Activated CD4-positive, alpha-beta T cell treated with anti-CD3 and anti-CD28 coated beads, Interleukin-2, amount 50 U/mL, for 24 hours (primary cell): ENCODE results near the gene GMPPB.
A peak's percentile ranks its signal among the peaks of the same experiment; 100 is the strongest.
"Not testable (repeated sequence)": the region's sequence is repeated elsewhere in the genome, so short reads cannot be mapped to it uniquely, and the experiment has no call there.

Source experiments
- DNase-seq, 2 donors: peaks; one replicate each; pipeline ENCODE4 v3.0.0-alpha.2; 2020; ENCODE audit warnings: low read depth in 1 of 2, low spot score in 1 of 2

The GMPPB gene

DNA sequence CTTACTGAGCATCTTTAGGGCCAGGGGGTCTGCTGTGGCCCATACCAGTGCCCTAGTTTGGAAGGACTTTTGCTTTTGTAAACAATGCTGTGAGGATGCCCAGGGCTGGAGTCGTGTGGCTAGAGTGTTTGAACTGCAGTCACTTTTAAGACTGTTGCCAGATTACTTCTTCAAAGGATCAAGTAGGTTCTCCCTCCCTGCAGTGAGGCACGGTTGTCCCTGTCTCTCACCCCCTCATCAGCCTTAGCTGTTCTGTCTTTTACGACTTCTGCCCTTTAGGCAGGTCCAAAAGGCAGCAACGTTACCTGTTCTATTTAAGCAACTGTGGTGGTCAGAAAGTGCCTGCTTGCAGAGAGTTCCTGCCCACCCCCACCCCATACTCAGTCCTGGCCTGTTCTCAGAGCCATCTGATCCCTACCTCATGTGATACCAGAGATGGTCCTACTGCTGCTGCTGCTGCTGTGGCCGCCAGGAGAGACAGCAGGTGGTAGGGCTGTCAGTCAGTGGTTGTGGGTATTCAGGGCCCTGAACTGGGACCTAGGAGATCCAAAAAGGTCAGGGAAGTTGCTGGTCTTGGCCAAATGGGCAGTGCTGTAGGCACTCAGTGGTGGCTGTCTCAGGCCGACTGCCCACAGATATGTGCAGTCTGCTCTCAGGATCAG is 29.2 kb downstream of the GMPPB start:
- DNase-seq, result not testable (repeated sequence)

DNA sequence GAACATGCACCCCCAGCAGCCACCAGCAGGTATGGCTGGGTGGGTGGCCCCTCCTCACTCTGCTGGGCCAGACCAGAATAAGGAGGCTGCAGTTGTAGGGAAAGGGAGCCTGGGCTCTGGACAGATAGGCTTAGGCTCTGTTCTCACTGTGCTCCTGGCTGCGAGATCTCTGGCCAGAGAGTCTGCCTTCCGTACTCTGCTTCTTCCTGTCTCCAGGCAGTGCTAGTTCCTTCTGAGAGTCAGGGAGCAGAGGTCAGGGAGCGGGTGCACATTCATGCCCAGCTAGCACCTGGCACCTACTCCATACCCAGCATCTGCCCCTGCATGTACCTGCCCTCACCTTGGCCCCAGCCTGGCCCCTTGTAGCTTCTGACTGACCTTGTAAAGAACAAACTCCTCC is 32.3 kb downstream of the GMPPB start:
- DNase-seq, result not testable (repeated sequence)

DNA sequence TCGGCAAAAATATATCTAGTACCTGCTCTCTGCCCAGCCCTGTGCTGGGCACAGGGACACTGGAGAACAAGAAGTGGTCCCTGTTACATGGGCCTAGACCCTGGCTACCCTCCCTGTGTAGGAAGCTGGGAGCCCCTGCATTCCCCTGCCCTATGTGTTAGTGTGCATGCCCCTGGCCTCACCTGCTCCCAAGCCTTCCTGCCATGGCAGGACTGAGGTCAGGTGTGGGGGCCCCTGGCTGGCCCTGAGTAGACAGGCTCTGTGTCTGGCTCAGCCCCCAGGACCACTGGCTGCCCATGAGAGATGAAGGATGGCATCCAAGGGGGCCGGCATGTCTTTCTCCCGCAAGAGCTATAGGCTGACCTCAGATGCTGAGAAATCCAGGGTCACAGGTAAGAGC is 32.9 kb downstream of the GMPPB start:
- not testable (repeated sequence) for DNase-seq

DNA sequence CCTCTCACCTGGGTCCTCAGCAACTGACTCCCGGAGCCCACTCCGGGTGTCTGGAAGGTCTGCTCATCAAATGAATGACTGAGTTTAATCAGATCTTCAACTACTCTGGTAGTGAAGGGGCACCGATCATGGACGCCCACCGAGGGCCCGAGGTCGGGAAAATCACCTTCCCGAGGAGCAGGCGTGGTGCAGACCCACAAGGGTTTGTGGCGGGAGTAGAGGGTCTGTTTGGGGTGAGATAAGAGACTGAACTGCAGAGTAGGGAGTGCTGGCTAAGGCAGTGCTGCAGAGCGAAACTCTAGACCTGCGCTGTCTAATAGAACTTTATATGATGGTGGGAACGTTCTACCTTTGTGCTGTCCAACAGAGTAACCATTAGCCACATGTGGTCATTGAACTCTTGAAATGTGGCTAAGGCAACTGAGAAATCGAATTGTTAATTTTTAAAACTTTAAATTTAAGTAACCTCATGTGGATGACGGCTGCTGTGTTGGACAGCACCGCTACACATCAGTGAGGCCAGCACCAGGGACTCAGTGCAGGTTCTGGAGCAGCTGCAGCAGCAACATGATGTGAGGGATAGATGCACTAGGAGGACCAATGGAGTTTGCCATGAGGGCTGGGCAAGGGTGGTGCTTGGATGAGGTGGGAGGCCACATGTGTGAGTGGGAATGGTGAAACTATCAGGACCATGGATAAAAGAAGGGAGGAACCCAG is 33.7 kb downstream of the GMPPB start:
- not testable (repeated sequence) for DNase-seq

DNA sequence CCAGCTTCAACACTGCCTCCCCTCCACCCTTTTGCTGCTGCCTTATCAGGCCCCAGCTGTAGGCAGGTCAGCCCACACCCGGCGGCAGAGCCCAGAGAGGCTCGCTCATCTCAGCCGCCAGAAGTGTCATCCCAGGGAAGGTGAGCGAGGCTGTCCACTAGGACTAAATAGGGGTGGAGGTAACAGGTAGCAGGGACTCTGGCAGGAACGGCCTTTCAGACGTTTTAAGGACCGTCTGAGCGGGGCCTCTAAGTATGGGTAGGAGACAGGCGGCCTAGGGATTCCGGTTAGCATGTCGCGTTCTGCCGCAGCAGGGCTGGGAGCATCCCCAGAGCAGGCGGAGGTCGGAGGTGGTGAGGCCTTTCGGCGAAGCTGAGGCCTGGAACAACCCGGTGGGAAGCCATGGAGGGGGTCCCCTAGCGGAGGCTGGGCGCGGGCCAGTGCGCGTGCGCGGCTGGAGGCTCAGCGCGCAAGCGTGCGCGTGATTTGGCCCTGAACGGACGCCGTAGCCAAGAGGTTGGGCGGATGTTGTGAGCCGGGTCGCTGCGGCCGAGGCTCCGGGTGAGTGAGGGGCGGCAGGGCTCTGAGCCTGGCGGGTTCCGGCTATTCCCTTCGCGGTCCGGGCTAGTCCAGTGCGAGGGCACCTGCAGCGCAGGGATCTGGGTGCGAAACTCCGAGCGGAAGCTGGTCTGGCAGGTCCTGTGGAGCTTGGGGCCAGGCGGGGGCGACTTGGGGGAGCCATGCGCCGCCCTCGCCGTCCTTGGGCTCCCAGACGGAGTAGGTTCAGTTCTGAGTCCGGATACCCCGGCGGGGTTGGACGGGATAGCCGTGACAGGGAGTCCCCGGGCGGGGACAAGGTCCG is 34.5 kb downstream of the GMPPB start, which contains the start of the genes MST1 and RNF123:
Gene MST1, minus strand, starts transcription at position 429 of the 862 bp plus-strand sequence. CDS start 783 bp downstream, outside the sequence.
Gene RNF123, plus strand, starts transcription at position 512 of the 862 bp plus-strand sequence. CDS start 1,609 bp downstream, outside the sequence.
- peak; percentile 83 to 91 for DNase-seq

DNA sequence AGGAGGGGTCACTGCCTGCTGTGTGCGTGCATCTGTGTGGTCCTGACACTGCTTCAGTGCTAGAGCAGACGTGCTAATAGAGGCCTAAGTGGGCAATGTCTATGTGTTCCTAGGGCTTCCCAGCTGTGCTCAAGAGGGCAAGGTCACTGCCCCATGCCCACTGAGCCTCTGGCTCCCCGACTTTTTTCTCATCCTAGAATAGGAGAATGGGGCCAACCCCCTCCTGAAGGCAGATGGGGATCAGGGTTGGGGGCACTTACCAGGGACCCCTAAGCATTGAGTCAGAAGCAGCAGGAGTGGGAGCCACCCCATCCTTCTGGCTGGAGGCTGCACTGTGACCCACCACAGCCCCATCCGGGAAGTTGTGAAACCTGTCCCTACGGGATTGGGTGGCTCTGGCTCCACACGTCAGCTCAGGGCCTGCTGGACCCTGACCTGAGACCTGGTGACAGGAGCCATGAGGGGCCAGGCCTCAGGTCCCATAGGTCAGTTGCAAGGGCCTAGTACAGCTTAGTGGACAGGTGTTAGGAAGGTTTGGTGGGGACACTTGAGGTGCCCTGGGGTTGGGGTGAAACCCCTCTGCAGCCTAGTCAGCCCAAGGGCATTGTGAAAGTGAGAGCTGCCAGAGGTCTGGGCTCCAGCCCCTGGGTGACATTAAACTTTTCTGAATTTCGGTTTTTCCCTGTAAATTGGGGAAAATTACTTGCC is 35.3 kb downstream of the GMPPB start:
- not testable (repeated sequence) for DNase-seq

DNA sequence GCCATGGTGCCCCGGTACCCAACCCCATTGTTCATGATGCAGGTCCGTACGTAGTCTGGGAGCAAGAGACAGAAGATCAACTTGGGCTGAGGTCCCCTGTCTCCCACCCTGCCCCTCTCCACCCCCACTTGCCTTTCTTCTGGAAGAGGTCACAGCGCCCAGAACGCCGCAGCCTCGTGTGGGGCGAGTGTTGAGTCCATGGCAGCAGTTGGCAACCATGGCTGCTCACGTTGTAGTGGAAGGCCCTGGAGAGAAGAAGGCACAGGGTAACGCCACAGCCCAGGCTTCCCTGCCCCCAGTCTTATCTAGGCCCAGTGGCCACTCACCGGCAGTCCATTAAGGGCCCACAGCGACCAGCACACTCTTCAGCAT is 36.3 kb downstream of the GMPPB start:
- DNase-seq, result not testable (repeated sequence)

DNA sequence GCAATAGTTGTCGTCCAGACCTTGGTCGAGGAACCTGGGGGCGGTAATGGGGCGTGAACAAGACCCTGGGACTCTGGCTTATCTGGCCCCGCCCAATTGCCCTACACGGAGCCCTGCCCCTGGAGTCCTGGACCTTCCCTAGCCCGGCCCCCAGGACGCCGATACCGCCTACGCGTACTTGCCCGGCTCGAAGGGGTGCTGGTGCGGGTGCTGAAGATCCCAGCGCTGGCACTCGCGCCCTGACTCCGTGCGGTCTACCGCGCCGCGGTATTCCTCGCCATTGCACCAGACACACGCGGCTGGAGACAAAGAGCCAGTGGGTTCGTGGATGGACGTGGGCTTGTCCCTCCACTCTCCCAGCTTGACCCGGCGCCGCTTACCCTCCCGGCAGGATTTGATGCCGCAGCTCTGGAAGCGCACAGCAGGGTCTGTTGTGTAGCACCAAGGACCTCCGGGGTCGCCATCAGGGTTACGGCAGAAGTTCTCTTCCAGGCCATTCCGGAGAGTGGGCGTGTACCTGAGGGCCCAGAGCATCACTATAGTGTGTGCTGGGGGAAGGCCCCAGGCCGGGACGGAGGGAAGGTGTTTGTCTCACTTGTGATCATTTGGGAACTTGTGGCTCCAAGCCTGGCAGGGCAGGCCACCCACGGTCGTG is 36.9 kb downstream of the GMPPB start:
- DNase-seq, result peak in 1 of 2 donors; percentile 20

DNA sequence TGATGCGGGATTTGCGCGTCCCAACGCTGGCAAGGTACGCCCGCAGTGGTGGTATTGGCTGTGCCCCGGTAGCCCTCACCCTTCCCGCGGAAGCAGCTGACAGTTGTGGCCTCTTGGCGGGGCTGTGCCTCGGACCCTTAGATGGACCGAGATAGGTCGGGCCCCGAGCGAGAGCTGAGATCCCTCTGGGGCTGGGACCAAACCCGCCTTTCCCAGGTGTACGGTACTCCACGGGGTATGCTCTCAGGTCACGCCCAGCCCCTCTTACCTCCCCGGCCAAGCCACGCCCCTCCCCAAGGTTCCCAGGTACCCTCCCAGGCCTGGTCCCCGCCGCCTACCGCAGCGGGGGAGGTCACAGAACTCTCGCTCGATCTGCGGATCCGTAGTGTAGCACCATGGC is 37.4 kb downstream of the GMPPB start:
- DNase-seq, result not testable (repeated sequence)

DNA sequence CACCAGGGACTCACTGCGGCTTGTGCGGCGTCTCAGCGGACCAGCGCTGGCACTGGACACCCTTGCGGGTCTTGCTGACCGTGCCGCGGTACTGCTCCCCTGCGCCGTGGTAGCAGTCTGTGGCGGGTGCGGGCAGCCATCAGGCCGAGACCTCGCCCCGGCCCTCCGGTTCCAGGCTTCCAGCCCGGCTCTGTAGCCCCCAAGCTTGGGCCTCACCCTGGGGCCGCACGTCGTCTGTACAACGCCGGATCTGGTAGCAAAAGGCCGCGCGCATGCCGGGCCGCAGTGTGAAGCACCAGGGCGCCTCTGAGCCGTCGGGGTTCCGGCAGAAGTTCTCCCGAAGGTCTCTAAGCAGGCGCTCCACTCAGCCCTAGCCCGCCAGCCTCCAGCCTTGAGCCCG is 37.9 kb downstream of the GMPPB start:
- DNase-seq, result not testable (repeated sequence)

DNA sequence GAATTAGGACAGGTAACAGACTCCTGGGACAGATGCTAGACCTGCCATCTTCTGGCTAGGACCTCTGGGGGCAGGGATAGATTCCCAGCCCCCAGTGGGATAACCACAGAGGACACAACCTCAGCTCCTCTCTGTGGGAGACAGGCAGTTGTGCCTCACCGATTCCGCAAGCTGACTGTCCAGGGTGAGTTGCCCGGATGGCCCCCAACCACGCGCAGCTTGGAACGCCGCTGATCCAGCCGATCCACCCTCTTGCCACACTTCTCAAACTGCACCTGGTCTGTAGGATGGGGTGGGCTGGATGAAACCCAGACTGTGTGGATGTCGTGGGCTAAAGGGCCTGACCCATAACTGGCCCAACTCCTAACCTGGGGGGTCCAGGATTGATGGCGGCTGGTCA is 38.6 kb downstream of the GMPPB start:
- not testable (repeated sequence) for DNase-seq

DNA sequence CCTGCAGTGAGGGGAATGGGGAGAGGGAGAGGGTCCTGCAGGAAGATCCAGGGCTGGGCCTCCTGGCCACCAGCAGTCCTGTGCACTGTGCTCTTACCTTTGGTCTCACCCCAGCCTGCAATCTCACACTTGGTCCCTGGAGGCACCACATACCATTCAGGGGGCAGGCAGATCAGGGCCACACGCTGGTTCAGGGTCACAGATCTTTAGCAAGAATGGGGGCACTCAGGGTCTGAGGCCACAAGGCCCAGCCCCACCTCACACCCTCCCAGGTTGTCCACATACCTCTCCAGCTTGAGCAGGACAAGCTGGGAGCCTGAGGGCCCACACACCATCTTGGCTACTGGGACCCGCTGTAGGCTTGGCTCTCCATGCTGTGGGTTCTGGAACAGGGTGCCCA is 39.3 kb downstream of the GMPPB start:
- not testable (repeated sequence) for DNase-seq

DNA sequence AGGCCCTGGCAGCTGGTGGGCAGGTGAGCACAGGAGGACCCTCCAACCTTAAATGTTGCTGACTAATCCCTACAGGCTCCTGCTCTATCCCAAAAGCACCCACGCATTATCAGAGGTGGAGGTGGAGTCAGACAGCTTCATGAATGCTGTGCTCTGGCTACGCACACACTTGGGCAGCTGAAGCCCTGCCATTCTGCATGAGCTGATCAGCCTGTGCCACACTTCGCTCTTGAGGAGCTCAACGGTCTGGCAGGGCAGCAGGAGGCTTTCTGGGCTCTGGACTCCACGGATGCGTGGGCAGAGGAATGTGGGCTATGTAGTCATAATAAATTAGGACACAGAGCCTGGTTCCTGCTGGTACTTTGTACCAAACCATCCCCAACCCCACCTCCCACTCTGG is 40.6 kb downstream of the GMPPB start:
- no peak for DNase-seq

DNA sequence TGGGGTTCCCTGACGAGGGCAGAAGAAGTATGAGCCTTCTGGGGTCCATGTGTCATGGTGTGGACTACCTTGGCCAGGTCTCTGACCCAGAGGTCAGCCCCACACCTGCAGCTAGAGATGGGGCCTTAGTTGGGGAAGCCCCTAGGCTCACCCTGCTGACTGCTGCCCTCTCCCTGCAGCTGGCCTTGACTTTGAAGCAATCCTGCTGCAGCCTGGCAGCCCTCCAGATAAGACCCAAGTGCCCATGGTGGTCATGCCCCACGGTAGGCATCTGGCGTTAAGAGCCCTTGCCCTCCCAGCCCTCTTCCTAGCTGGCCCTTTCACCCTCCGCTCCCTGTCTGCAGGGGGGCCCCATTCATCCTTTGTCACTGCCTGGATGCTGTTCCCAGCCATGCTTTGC is 42.2 kb downstream of the GMPPB start:
- no peak for DNase-seq

DNA sequence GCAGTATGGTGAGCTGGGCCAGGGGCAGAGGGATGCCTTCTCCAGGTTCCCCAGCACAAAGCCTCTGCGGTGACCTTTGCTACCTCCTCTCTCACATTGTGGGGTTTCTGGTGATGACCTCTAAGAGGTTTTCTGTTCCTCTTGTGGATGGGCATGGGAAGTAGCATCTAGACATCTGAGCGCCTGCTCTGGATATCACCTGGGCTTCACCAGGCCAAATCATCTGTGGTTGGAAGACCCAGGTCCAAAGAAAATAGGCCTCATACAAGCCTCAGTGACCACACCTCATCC is 42.6 kb downstream of the GMPPB start:
- DNase-seq, result no peak

DNA sequence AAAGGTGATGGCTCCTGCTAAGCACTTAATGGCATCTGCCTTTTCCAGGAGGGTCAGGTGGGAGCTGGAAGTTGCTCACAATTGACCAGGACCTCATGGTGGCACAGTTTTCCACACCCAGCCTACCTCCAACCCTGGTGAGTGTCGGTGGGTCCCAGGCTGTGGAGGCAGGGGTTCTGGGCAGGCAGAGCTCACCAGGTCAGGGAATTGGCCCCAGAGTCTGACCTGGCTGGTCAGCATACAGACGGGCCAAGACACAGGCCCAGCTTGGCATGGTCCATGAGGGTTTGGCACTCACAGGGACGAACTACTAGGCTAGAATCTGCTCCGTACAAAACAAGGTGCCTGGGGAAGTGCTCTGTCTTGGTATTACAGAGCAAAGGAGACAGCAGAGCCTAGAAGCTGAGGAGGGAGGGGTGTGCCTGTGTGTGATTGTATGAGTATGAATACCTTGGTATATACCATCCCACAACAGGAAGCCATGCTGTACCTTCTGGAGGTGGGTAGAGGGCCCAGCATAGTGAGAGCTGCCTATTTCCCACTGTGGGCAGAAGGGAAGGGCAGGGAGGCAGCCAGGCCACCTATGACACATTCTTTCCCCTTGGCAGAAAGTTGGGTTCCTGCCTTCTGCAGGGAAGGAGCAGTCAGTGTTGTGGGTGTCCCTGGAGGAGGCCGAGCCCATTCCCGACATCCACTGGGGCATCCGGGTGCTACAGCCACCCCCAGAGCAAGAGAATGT is 43.1 kb downstream of the GMPPB start:
- DNase-seq, result no peak

DNA sequence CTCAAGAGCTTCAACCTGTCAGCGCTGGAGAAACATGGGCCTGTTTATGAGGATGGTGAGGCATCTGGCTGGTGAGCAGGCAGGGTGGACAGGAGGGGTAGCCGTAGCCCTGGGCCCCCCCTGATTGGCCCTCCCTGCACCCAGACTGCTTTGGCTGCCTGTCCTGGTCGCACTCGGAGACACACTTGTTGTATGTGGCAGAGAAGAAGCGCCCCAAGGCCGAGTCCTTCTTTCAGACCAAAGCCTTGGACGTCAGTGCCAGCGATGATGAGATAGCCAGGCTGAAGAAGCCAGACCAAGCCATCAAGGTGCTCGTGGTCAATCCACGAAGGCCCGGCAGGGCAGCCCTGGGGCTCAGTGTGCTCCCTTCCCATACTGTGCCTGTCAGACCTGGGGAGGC is 47.8 kb downstream of the GMPPB start:
- no peak for DNase-seq

DNA sequence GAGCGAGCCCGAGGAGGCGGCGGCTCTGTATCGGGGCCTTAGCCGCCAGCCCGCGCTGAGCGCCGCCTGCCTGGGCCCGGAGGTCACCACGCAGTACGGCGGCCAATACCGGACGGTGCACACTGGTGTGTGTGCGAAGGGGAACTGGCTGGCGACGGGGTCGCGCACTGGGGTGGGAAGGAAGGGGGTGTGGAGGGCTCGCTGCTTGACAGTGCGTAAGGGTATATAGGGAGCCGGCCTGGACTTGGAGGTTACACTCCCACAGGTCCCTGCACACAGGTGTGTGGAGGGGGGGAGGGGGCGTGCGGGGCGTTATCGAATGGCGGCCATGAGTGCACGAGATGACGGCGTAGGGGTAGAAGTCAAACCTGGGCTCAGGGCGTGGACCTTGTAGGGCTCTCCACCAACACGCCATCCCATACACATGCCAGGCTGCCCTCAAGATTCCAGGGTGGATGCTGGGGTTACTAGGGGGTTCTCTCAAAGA is 49.2 kb downstream of the GMPPB start:
- DNase-seq, result peak in 1 of 2 donors; percentile 25

DNA sequence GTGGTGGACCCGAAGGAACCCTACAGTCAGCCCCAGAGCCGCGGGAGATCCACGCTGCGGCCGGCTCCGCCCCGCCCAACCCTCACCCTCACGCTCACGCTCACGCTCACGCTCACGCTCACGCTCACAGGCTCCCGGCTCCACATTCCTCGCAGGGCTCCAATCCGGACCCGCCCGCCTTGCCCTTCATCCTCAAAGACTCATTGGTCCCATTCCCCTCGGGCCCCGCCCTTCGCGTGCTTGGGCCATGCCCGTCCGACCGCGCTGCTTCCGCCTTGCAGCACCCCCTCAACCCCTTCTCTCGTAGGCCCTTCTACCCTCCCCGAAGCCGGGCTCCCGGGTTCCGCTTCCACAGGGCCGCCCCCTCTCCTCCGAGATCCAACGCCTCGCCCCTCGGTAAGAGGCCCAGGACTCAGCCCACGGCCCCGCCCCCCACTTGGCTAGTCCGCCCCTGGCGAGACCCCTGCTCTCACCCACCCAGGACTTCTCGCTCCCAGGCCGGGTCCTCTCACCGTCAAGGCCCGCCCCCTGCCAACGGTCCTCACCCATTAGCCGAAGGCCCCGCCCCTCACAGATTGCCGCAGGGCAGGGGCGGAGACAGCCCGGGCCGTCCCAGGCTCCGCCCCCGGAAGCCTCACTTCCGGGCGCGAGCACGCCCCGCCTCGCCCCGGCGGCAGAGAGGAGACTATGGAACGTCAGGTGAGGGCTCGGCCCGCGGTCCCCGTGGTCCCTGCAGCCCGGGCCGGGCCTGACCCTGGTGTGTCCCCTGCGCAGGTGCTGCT is 49.8 kb downstream of the GMPPB start, which contains the start of gene APEH:
Gene APEH, plus strand, starts transcription at position 637 of the 782 bp plus-strand sequence. Its CDS starts 51 bp downstream, at position 688.
- peak; percentile 94 to 99 for DNase-seq
